ENCODE measurements around the gene MN1. TPM values are rescaled to one million over a fixed set of nuclear protein-coding genes. Genes with fewer than 3 reads are reported as not detected.

The MN1 gene
- total and polyA plus RNA-seq, 2 of the 4 experiments (the other 2 are of a cell fraction): 0.36 to 1.3 TPM

DNA sequence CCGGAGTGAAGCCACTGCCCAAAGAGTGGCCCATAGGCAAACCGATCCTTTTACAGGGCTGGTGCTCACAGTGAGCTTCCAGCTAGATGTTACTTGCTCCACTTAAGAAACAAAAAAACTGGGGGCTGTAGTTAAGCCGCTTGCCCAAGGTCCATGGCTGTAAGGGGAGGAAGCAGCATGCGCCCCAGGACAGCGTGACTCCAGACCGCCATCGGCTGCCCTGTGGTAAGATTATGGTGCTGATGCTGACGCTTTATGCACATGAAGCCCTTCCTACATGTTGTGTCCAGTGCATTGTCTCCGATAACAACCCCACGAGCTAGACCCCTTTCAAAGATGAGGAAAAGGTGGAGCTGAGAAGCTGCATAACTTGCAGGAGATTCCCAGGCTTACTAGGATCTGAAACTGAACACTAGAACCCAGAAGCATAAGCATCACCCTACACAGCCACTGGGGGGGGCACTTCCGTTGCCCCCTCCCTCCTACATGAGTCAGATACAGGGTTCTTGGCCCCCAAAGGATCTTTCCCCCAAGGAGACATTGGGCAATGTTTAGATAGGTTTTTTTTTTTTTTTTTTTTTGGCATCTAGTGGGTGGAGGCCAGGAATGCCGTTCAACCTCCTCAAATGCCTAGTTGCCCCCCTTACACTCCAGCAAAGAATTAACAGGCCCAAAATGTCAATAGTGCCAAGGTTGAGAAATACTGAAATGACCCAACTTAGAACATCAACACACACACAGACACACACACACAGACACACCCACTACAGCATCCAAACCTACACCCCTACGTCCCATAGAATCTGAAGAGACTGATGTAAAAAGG is 53.9 kb downstream of the MN1 start:
- Histone ChIP-seq H2BK20ac (ENCODE audit: low read depth, low read length) (no peak overlapping the region), H3K14ac (replicated peaks; ENCODE audit: low read depth, low read length) (0 out of 2 replicates have a peak overlapping the region, but pooled peaks have one; percentile 30), H3K36me3 (ENCODE audit: control insufficient read depth, insufficient read depth, low read length) (peaks cover 2% of the 10 kb centered on the region; the same call in 1 of the 2 replicates), H2BK15ac (ENCODE audit: low read depth, low read length) (no peak overlapping the region), H2AK5ac (ENCODE audit: low read depth, low read length) (no peak overlapping the region), H3K4me1 (ENCODE audit: control insufficient read depth, insufficient read depth, low read length) (peaks cover 17% of the 10 kb centered on the region), H3K79me1 (ENCODE audit: low read depth in 1 of 2, low read length in 2 of 2) (no peaks in the 10 kb centered on the region), H2AK9ac (replicated peaks; ENCODE audit: low read depth, low read length, poor library complexity) (no peak overlapping the region), H3K4me3 (ENCODE audit: insufficient read depth, low read depth, low read length) (no peak overlapping the region), H2AFZ (replicated peaks; ENCODE audit: low read length, poor library complexity) (no peak overlapping the region), H3K9ac (ENCODE audit: low read depth, low read length) (no peak overlapping the region), H3K27me3 (ENCODE audit: control insufficient read depth, insufficient read depth, low read length) (no peaks in the 10 kb centered on the region), H2BK5ac (ENCODE audit: low read depth, low read length, poor library complexity, severe bottlenecking) (no peak overlapping the region), H3K56ac (ENCODE audit: extremely low read depth, insufficient read depth, low read length) (no peak overlapping the region), H3K9me3 (ENCODE audit: control insufficient read depth, insufficient read depth, low read length) (no peaks in the 10 kb centered on the region), H3K27ac (ENCODE audit: insufficient read depth, low read length) (no peak overlapping the region), H4K91ac (ENCODE audit: insufficient read depth, low read depth, low read length) (no peak overlapping the region), H4K20me1 (ENCODE audit: insufficient read depth, low read length) (0 out of 2 replicates have a peak, but pooled peaks cover 5% of the 10 kb centered on the region), H3K23ac (ENCODE audit: low read depth, low read length) (no peak overlapping the region), H3K9me1 (ENCODE audit: insufficient read depth, low read length) (no peaks in the 10 kb centered on the region), H4K8ac (ENCODE audit: low read depth in 2 of 2, low read length in 2 of 2) (no peak overlapping the region), H3K4me2 (ENCODE audit: low read depth, low read length) (no peak overlapping the region), H2BK120ac (ENCODE audit: low read depth, low read length) (no peak overlapping the region), H4K5ac (ENCODE audit: low read depth, low read length) (no peak overlapping the region), H3K18ac (ENCODE audit: low read depth, low read length) (no peak overlapping the region), H3K4ac (ENCODE audit: low read depth, low read length) (no peak overlapping the region)
- DNase-seq (no peak), ATAC-seq (ENCODE audit: low read depth) (no peak)
- intact Hi-C loops (cut with micrococcal nuclease): no loop called here
- in situ Hi-C loops (cut with MboI; ENCODE audit: low sequenced_read_pairs): no loop called here
- BruUV-seq (replicated peaks): no TSS peak
- CTCF ChIA-PET: interaction anchor here (0.6 kb wide), 1 partner anchor 1175 kb away, joined by 4 read pairs; no protein-coding TSS in a partner anchor
- no peak for TF ChIP-seq RAD21 (IDR thresholded peaks at IDR 0.05; ENCODE audit: low read length)
- TF ChIP-seq SMC3 (IDR thresholded peaks at IDR 0.05; ENCODE audit: low read depth, low read length): no peak
- TF ChIP-seq FOS (IDR thresholded peaks at IDR 0.05; ENCODE audit: low read depth, low read length): no peak
- TF ChIP-seq, protein P1, sequence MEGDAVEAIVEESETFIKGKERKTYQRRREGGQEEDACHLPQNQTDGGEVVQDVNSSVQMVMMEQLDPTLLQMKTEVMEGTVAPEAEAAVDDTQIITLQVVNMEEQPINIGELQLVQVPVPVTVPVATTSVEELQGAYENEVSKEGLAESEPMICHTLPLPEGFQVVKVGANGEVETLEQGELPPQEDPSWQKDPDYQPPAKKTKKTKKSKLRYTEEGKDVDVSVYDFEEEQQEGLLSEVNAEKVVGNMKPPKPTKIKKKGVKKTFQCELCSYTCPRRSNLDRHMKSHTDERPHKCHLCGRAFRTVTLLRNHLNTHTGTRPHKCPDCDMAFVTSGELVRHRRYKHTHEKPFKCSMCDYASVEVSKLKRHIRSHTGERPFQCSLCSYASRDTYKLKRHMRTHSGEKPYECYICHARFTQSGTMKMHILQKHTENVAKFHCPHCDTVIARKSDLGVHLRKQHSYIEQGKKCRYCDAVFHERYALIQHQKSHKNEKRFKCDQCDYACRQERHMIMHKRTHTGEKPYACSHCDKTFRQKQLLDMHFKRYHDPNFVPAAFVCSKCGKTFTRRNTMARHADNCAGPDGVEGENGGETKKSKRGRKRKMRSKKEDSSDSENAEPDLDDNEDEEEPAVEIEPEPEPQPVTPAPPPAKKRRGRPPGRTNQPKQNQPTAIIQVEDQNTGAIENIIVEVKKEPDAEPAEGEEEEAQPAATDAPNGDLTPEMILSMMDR (conservative IDR thresholded peaks at IDR 0.05; ENCODE audit: low read depth, low read length): peak; percentile 19; the same call in 1 of the 2 replicates
- TF ChIP-seq USF2 (IDR thresholded peaks at IDR 0.05; ENCODE audit: low read depth, low read length): no peak
- TF ChIP-seq MAZ (IDR thresholded peaks at IDR 0.05; ENCODE audit: borderline replicate concordance, low read depth, low read length): no peak
- peak; percentile 2; the same call in 1 of the 2 replicates for TF ChIP-seq CEBPB (IDR thresholded peaks at IDR 0.05; ENCODE audit: low read depth, low read length)
- TF ChIP-seq MXI1 (IDR thresholded peaks at IDR 0.05; ENCODE audit: borderline replicate concordance, low read depth, low read length): no peak
- TF ChIP-seq RFX5 (IDR thresholded peaks at IDR 0.05; ENCODE audit: low read depth, low read length): no peak
- no peak for TF ChIP-seq BHLHE40 (IDR thresholded peaks at IDR 0.05; ENCODE audit: low read depth, low read length)
- TF ChIP-seq NFE2L2 (IDR thresholded peaks at IDR 0.05; ENCODE audit: low read depth, low read length): no peak
- WGBS, 2 experiments (ENCODE audit: extremely low coverage in 2 of 2, insufficient read length in 1 of 2): 83% methylated on average over 1 of the region's 13 CpGs; no CpG with 5 or more reads in 1 of the 2 experiments
- dilution Hi-C loops (cut with HindIII; ENCODE audit: low sequenced_read_pairs, unreplicated experiment): no loop called here
- POLR2A ChIA-PET (ENCODE audit: unreplicated experiment): no interaction called here
